GM18526 (cell line): Measurements from ENCODE around the gene GRIN2C.

ENCODE experiments used
- POLR2A ChIP-seq: IDR thresholded peaks from 3 replicates; pipeline ENCODE4 v1.6.1; 2011; ENCODE audit not compliant: insufficient read length; ENCODE audit errors: extremely low read depth

GRIN2C gene

DNA sequence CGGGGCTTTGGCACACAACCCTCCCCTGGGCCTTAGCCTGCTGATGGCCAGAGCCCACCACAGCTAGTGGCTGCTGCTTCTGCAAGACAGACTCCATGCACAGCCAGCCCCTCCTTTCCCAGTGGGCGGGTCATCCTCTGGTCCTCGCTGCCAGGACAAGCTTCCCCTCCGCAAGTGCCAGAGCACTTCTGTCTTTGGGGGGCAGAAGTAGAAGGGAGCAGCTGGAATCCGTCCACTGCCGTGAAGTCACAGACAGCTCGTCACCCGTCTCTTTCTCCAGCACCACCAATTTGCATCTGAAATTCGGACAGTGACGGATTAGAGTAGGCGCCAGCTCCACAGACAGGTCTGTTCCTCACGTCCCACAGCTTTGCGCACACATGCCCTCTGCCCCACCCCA is 52.2 kb downstream of the GRIN2C start:
- TF ChIP-seq POLR2A = no peak

- TF ChIP-seq POLR2A = no peak
Observed at GRCh38 chr17:74806334-74806733, 53.4 kb downstream of the GRIN2C start.

DNA sequence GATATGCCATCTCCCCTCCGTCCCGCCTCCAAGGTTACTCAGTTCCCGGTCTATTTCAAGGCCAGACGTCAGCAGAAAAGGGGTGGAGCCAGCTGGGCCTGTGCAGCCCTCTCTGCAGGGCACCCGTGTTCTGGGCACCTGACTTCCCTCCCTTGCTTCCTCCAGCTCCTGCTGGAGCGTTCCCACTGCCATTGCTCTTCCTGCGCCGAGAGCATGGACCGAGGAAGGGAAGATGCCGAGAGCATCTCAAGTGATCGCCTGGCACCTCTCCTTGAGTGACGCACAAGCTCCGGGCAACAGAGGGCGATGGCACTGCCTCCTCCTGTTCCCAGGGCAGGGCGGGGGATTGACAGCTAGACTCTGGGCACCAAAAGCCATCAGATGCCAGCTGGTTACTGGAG is 54.1 kb downstream of the GRIN2C start:
- no peak for TF ChIP-seq POLR2A

DNA sequence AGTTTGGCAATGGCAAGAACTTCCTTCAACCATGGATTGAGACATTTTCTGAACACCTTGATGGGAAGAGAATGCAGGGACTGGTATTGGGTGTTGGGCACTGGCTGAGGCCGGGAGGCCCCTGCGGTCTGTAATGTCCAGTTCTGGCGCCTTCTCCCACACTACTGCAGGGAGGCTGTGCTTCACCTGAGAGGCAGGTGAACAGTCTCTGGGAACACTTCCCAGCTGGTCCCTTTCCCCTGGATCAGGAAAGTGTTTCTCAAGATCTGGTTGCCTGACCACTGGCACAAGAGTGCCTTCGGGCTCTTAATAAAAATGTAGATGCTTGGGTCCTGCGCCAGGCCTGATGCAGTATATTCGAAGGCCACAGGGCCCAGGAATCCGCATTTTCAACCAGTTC is 55.0 kb downstream of the GRIN2C start:
- TF ChIP-seq POLR2A = no peak

- no peak for TF ChIP-seq POLR2A
Observed at GRCh38 chr17:74803971-74804370, 55.7 kb downstream of the GRIN2C start.

- TF ChIP-seq POLR2A = no peak
Observed at GRCh38 chr17:74803388-74803930, 56.2 kb downstream of the GRIN2C start.

- no peak for TF ChIP-seq POLR2A
Observed at GRCh38 chr17:74801896-74802295, 57.8 kb downstream of the GRIN2C start.

DNA sequence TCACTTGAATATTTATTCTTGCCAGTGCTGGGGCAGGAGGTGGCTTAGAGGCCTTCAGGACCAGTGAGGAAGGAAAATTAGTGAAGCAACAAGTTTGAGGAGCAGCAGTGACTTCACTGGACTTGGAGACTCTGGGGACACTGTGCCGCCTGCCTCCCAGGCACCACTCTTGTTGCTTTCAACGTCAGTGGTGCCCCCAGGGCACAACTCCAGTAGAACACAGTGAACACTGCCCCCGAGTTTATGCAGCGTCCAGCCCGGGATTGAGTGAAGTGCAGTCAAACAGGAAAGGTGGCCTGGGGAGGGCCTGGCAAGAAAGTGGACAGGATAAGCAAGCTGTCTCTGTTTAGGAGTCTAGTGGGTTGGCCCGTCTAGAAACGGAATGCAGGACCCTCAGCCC is 59.2 kb downstream of the GRIN2C start:
- TF ChIP-seq POLR2A = no peak

DNA sequence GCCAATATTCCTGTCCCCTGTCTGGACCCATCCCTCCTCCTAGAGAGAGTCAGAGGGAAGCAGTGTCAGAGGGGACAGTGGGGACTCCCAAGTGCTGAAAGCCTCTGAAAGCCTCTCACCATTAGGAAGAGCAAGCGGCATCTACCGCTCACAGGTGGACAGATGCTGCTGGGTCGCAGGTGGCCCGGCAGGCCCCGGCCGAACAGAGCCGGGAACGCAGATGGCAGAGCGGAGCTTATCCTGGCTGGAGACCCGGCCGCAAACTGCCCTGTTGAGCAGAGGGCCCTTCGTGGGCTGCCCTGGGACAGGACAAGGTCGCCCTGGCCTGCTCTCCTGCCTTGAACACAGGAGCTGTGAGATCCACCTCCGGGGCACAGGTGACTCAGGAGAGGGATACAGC is 60.6 kb downstream of the GRIN2C start:
- no peak for TF ChIP-seq POLR2A

DNA sequence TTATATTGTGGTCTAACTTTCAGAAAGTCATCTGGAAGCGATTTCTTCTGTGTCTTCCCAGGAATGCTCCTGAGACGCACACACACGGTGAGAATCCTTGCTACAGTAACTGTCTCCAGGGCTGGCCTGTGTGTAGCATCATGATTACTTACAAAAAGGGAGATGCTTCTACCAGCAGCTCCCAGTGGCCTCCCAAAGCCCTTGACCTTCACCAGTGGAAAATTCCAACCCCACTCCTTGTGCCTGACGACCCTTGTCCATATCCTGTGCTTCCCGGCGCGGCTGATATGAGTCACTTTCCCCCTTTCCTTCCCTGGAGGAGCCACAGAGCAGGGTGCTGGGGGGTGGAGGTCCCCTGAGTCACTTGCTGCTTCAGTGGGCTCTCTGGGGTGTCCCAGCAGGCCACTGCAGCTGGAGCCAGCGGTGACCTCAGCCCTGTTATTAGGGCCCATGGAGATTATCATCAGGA is 61.4 kb downstream of the GRIN2C start:
- no peak for TF ChIP-seq POLR2A

DNA sequence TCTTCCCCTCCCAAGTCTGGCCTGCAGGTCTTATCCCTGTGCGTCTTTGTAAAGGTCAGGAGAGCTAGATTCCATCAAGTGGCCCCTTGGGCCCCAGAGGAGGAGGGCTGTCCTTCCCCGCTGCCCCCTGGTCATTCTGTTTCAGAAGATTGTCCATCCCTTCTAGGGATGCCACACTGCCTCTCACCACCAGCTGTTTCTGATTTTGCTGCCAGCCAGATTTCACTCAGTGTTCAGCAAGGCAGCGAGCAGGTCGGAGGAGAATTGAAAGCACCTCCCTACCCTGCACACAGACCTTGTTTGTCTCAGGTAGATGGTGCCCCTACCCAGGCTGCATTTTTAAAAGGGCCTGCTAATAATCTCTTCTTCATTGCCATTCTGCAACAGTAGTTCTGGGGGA is 61.9 kb downstream of the GRIN2C start:
- TF ChIP-seq POLR2A = no peak

GRCh38 chr17:74796866-74797265 is 62.8 kb downstream of the GRIN2C start:
- TF ChIP-seq POLR2A = no peak

DNA sequence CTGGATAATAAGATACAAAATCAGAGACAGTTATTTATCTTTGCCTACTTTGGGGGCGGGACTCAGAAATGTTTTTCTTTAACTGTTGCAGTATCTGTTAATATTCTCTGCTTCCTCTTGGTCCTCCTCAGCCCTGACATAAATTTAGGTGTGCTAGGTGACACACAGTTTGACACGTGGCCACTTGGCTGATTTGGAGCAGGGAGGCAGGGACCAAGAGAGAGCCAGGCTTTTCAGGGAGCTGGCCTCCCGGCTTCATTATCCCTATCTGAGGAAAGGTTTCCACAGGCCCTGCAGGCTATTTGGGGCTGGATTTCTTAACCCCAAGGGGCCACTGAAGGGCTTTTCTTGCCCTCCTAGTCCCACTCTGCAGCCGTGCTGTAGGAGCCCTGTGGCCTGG is 63.5 kb downstream of the GRIN2C start:
- no peak for TF ChIP-seq POLR2A

DNA sequence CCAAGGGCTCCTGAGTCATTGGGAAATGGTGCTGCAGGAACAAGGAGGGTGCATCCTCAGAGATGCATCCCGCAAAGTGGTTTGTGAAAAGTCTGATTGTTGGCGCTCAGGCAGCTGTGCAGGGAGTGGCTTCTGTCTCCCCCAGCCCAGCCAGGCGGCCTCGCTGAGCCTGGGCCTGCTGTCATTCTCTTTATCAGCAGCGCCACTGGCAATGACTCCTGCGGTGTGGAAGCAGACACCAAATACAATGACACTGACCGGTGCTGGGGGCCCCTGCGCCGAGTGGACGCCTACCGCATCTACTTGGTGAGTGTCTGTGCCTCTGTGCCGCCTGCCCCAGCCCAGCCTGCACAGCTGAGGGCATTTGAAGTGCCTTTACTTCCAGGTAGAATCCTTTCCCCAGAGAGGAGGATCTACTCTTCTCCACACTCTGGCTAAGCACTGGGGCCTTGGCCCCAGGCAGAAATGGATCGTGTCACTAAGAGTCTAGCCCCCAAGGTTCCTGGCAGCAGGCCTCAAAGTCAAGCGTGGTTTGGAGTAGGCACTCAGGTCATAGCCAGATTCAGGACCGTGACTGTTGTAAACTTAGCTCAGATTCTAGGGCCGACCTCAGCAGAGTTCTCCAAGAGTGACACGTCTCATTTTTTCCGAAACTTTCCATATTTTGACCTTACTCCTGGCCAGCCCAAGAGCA is 64.2 kb downstream of the GRIN2C start:
- no peak for TF ChIP-seq POLR2A

GRCh38 chr17:74792586-74793105 is 67.0 kb downstream of the GRIN2C start:
- TF ChIP-seq POLR2A = no peak
